GM12872 (cell line): ENCODE results near the gene SEC16A.

Experiments used
- TF ChIP-seq, protein P1 (sequence below): IDR thresholded peaks from 3 replicates; pipeline ENCODE4 v1.5.1; 2011; ENCODE audit warnings: low read depth, mild to moderate bottlenecking, low read length, moderate library complexity; ENCODE audit not compliant: insufficient read depth

SEC16A gene

GRCh38 chr9:136504512-136505348 is 21.9 kb upstream of the SEC16A start:
- TF ChIP-seq, protein P1, sequence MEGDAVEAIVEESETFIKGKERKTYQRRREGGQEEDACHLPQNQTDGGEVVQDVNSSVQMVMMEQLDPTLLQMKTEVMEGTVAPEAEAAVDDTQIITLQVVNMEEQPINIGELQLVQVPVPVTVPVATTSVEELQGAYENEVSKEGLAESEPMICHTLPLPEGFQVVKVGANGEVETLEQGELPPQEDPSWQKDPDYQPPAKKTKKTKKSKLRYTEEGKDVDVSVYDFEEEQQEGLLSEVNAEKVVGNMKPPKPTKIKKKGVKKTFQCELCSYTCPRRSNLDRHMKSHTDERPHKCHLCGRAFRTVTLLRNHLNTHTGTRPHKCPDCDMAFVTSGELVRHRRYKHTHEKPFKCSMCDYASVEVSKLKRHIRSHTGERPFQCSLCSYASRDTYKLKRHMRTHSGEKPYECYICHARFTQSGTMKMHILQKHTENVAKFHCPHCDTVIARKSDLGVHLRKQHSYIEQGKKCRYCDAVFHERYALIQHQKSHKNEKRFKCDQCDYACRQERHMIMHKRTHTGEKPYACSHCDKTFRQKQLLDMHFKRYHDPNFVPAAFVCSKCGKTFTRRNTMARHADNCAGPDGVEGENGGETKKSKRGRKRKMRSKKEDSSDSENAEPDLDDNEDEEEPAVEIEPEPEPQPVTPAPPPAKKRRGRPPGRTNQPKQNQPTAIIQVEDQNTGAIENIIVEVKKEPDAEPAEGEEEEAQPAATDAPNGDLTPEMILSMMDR = no peak

GRCh38 chr9:136502940-136503550 is 20.2 kb upstream of the SEC16A start:
- TF ChIP-seq, protein P1 = no peak

- TF ChIP-seq, protein P1 = no peak
Measured at GRCh38 chr9:136502196-136502595, 19.4 kb upstream of the SEC16A start.

DNA sequence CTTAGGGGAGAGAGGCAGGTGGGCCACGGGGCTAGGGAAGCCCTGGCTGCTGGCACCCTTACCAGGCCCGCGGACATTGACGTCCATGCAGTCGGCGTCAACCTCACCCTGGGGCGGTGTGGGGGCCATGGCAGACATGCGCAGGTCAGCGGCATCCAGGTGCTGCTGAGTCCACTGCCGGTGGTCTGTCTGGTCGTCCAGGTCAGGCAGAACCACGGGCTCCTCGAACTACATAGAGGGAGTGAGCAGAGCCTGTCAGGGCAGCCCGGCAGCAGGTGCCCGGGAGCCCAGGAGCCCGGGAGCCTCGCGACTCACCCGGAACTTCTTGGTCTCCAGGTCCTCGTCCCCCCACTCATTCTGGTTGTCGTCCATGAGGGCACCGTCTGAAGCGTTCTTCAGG is 18.8 kb upstream of the SEC16A start:
- TF ChIP-seq, protein P1 = no peak

GRCh38 chr9:136499935-136500910 is 17.4 kb upstream of the SEC16A start:
- TF ChIP-seq, protein P1 = no peak

- TF ChIP-seq, protein P1 = no peak
Measured at GRCh38 chr9:136499071-136499934, 16.5 kb upstream of the SEC16A start.
